Activated effector memory CD4-positive, alpha-beta T cell treated with Interleukin-2 at 50 U/mL for 16 hours (primary cell): ENCODE results near the gene ATAD3B.

ENCODE experiments used
- DNase-seq: peaks from one replicate; pipeline ENCODE4 v3.0.0-alpha.2; 2020

Gene ATAD3B

GRCh38 chr1:1536019-1536937 lies 64.7 kb downstream of the ATAD3B start:
- no peak for DNase-seq

- no peak for DNase-seq
Measured at GRCh38 chr1:1536938-1537546, 65.5 kb downstream of the ATAD3B start.

- DNase-seq: no peak
Measured at GRCh38 chr1:1537626-1538250, 66.2 kb downstream of the ATAD3B start.

GRCh38 chr1:1538334-1538733 lies 66.8 kb downstream of the ATAD3B start:
- DNase-seq: no peak

DNA sequence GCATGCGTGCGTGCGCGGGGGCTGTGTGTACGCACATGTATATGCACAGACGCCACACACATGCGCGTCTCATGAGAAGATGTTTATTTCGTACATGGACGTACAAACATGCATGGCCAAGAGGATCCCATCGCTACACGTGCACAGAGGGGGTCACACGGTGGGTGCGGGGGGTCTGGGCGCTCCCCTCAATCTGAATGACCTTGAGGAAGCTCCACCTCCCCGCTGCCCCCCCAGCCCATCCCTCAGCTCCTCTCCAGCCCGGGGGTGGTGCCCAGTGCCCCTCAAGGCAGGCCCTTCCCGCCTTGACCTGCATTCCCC lies 67.4 kb downstream of the ATAD3B start:
- DNase-seq: no peak

DNA sequence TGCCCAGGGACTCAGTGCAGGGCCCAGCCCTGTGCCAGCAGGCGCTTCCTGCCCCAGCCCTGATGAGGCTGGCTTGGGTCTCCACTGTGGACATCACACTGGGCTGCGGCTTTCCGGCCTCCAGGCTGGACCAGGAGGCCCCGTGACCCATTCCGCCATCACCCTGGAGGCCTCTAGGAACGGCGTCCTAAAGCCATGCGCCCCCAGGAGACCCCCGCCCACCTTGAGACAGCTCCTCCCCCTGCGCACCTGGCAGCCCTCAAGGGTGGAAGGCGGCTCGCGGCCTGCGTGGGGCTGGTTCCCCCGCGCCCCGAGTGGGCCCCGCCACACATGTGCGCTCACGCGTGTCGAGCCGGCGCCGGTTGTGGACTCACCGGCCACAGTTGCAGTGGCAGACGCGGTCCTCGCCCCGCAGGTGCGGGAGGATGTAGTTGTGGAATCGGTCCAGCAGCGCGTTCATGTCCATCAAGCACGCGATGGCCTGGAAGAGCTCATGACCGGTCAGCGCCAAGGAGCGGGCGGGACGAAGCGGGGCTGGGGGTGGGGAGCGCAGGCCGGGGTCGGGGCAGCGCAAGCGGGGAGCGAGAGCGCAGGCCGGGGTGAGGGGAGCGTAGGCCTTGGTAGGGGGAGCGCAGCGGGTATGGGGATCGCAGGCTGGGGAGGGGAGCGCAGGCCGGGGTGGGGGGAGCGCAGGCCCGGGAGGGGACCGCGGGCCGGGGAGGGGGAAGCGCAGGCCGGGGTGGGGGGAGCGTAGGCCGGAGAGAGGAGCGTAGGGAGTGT lies 67.9 kb downstream of the ATAD3B start:
- no peak for DNase-seq

DNA sequence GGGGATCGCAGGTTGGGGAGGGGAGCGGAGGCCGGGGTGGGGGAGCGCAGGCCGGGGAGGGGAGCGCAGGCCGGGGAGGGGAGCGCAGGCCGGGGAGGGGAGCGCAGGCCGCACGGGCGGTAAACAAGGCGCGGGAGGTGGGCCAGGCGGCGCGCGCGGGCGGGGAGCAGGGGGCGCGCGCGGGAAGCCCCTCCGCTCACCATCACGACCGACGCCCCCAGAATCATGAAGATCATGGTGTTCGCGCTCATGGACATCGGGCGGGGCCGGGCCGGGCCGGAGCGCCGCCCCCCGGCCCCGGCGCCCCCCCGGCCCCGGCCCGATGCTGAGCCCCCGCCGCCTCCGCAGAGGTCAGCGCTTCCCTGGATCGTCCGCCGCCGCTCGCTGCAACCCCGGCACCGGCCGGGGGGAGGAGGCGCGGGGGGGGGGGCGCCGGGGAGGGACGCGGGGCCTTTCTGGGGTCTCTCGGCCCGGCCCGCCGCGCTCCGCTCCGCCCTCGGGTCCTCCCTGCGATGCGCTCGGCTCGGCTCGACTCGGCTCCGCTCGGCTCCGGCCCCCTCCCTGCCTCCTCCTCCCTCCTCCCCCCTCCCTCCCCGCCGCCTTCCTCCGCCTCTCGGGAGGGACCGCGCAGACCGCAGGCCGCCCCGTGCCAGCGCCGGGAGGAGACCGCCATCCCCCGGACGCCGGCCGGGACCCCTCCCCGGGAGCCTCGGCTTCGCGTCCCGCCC lies 68.7 kb downstream of the ATAD3B start, which contains the start of gene TMEM240:
Gene TMEM240 (minus strand): TSS at position 535 of the 728 bp plus-strand sequence. CDS start 278 bp downstream, at position 257.
- DNase-seq: peak; percentile 26

DNA sequence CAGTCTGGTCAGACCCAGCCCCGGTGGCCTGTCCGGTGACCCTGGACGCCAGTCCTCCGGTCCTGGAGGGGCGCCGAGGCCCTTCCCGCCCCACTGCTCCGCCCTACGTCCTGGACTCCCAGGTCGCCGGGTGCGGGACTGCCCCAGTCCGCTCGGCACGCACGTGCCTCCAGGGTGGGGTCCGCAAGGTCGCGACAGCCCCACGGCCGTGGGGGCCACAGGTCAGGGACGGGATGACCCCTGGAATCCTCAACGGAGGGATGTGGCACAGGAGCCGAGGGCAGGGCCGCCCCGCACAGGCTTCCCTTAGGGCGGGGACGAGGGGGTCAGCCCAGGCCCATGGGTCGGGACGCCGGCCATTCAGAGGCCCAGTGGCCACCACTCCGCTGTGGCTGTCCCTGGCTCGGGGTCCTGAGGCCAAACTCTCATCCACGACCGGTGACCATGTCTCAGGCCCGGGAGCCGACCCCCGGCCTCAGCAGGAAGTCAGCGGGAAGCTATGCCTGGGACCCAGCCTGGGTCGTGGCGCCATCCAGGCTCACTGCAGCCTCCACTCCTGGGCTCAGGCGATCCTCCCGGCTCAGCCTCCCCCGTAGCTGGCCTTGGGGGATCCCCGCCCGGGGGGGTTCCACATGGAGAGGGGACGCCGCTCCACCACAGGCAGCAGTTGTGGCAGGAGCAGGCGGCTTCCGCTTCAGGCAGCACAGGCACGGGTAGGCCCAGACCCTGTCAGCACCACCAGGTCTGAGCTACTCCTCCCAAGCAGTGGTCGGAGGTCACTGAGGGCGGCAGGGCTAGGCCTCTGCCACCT lies 69.5 kb downstream of the ATAD3B start:
- DNase-seq: no peak

- no peak for DNase-seq
Measured at GRCh38 chr1:1541956-1542765, 70.6 kb downstream of the ATAD3B start.

DNA sequence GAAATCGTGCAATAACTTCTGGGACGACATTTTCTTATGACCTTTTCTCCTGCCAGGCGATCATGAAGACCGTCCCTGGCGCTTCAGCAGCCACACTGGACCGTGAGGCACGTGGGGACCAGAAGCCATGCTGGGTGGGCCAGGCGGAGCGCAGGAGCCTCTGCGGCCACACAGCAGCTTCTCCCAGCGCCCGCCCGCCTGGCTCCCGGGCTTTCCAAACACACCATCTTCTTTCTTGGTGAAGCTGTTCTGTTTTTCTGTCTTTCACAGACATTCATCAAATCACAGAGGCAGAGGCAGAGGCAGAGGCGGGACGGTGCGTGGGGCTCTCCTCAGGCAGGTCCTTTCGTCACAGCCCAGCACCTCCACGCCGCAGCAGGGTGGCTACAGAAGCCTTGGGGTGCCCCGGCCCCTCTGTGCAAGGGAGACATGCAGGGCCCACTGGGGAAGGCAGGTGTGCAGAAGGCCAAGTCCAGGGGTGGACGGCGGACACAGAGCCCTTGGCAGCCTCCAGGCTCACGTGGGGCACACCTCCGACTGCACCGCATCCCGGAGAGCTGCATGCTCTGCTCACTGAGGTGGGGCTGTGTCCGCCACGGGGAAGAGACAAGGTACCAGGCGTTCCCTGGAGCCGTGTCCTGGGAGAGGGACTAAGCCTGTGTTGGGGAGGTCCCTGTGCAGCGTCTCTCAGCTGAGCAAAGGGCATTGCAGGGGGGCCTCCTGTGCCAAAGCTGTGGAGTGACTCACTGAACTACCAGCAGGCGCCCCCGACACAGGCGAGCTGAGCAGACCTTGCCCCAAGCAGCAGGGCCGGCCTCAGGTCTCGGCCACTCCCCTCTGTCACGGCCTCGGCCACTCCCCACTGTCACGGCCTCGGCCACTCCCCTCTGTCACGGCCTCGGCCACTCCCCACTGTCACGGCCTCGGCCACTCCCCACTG lies 71.5 kb downstream of the ATAD3B start:
- no peak for DNase-seq

- DNase-seq: no peak
Measured at GRCh38 chr1:1543706-1544099, 72.1 kb downstream of the ATAD3B start.

- no peak for DNase-seq
Measured at GRCh38 chr1:1544544-1544943, 73.0 kb downstream of the ATAD3B start.
